ENCODE results near the gene ZNF608. TPM values are rescaled to one million over a fixed set of nuclear protein-coding genes. Genes with fewer than 3 reads are reported as not detected.

ZNF608 gene
- total RNA-seq, 4 donors from 2014 or later, result 24.4 to 41.4 (median 36.1) TPM

GRCh38 chr5:124732428-124733328 is 13.8 kb downstream of the ZNF608 start:
- H3K27ac ChIP-seq, result peak overlapping the region; percentile 7 to 78 (median 42)
- H3K4me1 ChIP-seq, result peaks cover 6 to 84% (median 23%) of the 10 kb centered on the region in 3 donors
- no peak for ATAC-seq
- TF ChIP-seq POLR2A (IDR thresholded peaks at IDR 0.05), result no peak
- TF ChIP-seq CTCF (IDR thresholded peaks at IDR 0.05), result no peak
- no peak for TF ChIP-seq POLR2AphosphoS5 (IDR thresholded peaks at IDR 0.05)
- no peak for TF ChIP-seq EP300 (IDR thresholded peaks at IDR 0.05)
- H3K4me3 ChIP-seq, result no peak overlapping the region
- H3K36me3 ChIP-seq, result no peaks in the 10 kb centered on the region
- 75 to 93% methylated on average over 2 to 3 of the region's 3 CpGs for WGBS, 2 donors (ENCODE audit: low coverage in 1 of 2)
- no peaks in the 10 kb centered on the region for H3K27me3 ChIP-seq
- no peaks in the 10 kb centered on the region for H3K9me3 ChIP-seq

- TF ChIP-seq EP300 (IDR thresholded peaks at IDR 0.05), result no peak
- no peak for ATAC-seq
- H3K27me3 ChIP-seq, result no peaks in the 10 kb centered on the region
- no peaks in the 10 kb centered on the region for H3K9me3 ChIP-seq
- no peak overlapping the region for H3K4me3 ChIP-seq
- H3K36me3 ChIP-seq, result no peaks in the 10 kb centered on the region
- peaks cover 6 to 78% (median 14%) of the 10 kb centered on the region in 3 donors for H3K4me1 ChIP-seq
- 47 to 70% methylated on average over 2 of the region's 2 CpGs for WGBS, 2 donors (ENCODE audit: low coverage in 1 of 2)
- H3K27ac ChIP-seq, result peak overlapping the region in 2 of 4 donors; percentile 41 to 47
Observed at GRCh38 chr5:124730381-124730780, 16.1 kb downstream of the ZNF608 start.

- TF ChIP-seq POLR2A (IDR thresholded peaks at IDR 0.05) (no peak), EP300 (IDR thresholded peaks at IDR 0.05) (no peak), CTCF (IDR thresholded peaks at IDR 0.05) (no peak)
- Histone ChIP-seq H3K27me3 (no peaks in the 10 kb centered on the region), H3K9me3 (no peaks in the 10 kb centered on the region), H3K27ac (peak overlapping the region in 3 of 4 donors; percentile 10 to 47 (median 41)), H3K36me3 (no peaks in the 10 kb centered on the region), H3K4me1 (peaks cover 5 to 78% (median 13%) of the 10 kb centered on the region in 3 donors), H3K4me3 (no peak overlapping the region)
- ATAC-seq, result no peak
- 91 to 93% methylated on average over 1 of the region's 1 CpG for WGBS, 2 donors (ENCODE audit: low coverage in 1 of 2)
Observed at GRCh38 chr5:124729720-124730359, 16.6 kb downstream of the ZNF608 start.

- H3K4me1 ChIP-seq, result peaks cover 3 to 75% (median 4%) of the 10 kb centered on the region in 3 donors
- H3K27me3 ChIP-seq, result no peaks in the 10 kb centered on the region
- H3K27ac ChIP-seq, result peak overlapping the region in 1 of 4 donors; percentile 5
- H3K9me3 ChIP-seq, result no peaks in the 10 kb centered on the region
- TF ChIP-seq EP300 (IDR thresholded peaks at IDR 0.05) (no peak), POLR2AphosphoS5 (IDR thresholded peaks at IDR 0.05) (no peak), POLR2A (IDR thresholded peaks at IDR 0.05) (no peak), CTCF (IDR thresholded peaks at IDR 0.05) (no peak)
- 89 to 92% methylated on average over 3 to 4 of the region's 5 CpGs for WGBS, 2 donors (ENCODE audit: low coverage in 1 of 2)
- no peak for ATAC-seq
- no peak overlapping the region for H3K4me3 ChIP-seq
- no peaks in the 10 kb centered on the region for H3K36me3 ChIP-seq
Observed at GRCh38 chr5:124728968-124729332, 17.5 kb downstream of the ZNF608 start.

GRCh38 chr5:124728331-124728967 is 18.0 kb downstream of the ZNF608 start:
- Histone ChIP-seq H3K4me1 (peaks cover 3 to 70% (median 3%) of the 10 kb centered on the region in 3 donors), H3K36me3 (no peaks in the 10 kb centered on the region), H3K9me3 (no peaks in the 10 kb centered on the region), H3K27me3 (no peaks in the 10 kb centered on the region), H3K27ac (no peak overlapping the region), H3K4me3 (no peak overlapping the region)
- 87 to 89% methylated on average over 5 of the region's 5 CpGs for WGBS, 2 donors (ENCODE audit: low coverage in 1 of 2)
- ATAC-seq, result no peak
- no peak for TF ChIP-seq CTCF (IDR thresholded peaks at IDR 0.05)
- TF ChIP-seq EP300 (IDR thresholded peaks at IDR 0.05), result no peak
- no peak for TF ChIP-seq POLR2AphosphoS5 (IDR thresholded peaks at IDR 0.05)
- TF ChIP-seq POLR2A (IDR thresholded peaks at IDR 0.05), result no peak

All from gastroesophageal sphincter (tissue), 4 donors.